AG08395 (cell line): ENCODE measurements around the gene CAMP.
"Not testable (repeated sequence)": the region's sequence is repeated elsewhere in the genome, so short reads cannot be mapped to it uniquely, and the experiment has no call there.

ENCODE experiments used
- DNase-seq: peaks from one replicate; pipeline ENCODE4 v3.0.0; 2012; ENCODE audit warnings: mixed read lengths, low spot score

CAMP gene, protein sequence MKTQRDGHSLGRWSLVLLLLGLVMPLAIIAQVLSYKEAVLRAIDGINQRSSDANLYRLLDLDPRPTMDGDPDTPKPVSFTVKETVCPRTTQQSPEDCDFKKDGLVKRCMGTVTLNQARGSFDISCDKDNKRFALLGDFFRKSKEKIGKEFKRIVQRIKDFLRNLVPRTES

DNA sequence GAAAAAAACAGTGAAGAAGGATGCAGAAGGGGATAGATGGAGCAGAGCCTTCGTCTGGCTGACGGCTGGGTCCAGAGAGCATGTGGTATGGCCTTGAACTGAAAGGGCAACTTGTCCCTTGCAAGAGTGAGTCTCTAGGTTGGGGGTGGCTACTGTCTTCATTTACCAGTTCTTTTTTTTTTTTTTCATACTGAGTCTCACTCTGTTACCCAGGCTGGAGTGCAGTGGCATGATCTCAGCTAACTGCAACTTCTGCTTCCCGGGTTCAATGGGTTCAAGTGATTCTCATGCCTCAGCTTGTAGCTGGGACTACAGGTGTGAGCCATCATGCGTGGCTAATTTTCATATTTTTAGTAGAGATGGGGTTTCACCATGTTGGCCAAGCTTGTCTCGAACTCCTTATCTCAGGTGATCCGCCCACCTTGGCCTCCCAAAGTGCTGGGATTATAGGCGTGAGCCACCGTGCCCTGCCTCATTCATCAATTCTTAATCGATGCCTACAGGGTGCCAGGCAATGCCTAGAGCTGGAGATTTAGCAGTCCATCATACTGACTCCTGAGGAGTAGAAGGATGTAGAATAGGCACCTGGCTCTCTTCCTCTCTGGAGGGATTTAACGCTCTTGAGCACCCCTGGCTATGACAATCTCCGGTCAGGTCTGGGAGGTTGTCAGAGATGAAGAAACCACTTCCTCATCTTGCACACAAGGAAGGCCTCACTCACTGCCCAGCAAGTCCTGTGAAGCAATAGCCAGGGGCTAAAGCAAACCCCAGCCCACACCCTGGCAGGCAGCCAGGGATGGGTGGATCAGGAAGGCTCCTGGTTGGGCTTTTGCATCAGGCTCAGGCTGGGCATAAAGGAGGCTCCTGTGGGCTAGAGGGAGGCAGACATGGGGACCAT lies at the start of gene CAMP:
Gene CAMP, plus strand, starts transcription at position 880 of the 898 bp plus-strand sequence. Its CDS starts 17 bp downstream, at position 897.
- DNase-seq, result no peak

DNA sequence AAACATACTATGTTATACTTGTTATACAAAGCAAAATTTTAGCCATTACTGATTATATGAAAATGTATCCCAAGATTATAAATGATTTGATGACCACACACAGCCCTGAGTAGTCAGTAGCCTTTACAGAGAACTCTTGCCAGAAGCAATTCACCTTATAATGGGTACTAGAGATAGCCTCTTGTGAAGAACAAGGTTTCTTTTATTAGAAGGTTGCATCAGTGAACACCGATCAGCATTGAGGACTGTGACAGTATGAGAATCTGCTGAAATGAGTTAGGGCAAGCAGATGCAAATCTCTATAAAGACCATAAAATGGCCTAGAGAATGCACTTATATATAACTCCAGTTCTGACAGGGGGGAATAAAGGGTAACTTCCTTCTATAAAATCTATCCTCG lies 45.2 kb upstream of the CAMP start:
- no peak for DNase-seq

DNA sequence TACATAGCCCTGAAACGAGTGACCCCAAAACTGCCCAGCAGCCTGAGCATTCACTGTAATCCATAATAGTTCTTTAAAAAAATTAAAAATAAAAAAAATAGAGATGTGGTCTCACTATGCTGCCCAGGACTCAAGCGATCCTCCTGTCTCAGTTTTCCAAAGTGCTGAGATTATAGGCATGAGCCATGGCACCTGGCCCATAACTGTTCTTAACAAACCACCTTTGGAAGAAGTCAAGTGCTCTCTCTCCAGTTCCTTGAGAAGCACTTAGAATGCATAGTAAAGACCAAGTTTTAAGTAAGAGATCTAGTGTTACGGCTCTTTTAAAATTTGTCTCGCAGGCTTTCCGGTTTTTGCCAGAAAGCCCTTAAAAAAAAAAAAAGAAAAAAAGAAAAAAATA lies 43.3 kb upstream of the CAMP start:
- no peak for DNase-seq

DNA sequence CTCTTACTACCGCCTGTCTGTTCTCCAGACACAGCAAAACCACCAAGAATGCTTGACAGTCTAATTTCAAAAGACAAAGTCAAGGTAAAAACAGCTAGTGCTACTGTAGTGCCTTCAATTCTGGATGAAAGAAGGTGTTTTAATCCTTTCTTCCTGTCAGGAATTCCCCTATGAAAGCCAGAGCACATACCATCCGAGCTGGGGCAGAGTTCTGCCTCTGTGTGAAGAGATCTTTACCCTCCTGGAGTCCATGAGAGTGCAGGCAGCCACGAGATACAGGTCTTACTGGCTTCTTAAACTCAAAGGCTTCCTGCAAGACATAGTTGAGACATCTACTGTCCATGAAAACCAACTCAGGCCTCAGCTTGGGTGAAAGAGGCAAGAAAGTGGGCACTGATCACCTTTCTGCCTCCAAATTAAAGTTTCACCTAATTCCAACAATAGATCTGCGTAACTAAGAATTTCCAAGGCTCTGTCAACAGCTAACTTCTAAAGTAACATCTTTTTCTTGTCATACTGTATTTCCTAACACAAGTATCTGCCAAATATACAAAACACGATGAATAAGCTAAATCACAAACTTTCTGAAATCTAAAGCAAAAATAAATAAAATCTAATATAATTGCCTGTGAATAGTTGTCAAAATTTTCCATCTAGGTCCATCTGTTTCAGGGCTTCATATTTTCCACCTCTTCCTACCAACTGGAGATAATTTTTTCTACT lies 42.6 kb upstream of the CAMP start:
- DNase-seq, result no peak

DNA sequence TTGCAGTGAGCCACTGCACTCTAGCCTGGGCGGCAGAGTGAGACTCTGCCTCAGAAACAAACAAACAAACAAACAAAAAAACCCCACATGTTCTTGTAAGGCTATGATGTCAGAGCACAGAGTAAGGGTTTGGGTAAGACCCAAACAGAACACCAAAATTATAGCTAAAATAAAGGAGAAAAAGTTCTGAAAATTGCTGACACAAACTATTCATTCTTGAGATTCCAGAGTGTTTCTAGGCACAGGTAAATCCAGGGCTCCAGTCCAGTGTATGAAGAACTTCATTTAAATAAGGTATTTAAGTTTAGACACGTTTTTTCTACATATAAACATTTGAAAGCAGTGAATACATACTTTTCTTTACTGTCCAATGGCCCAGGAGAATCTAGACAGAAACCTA lies 39.0 kb upstream of the CAMP start:
- no peak for DNase-seq

DNA sequence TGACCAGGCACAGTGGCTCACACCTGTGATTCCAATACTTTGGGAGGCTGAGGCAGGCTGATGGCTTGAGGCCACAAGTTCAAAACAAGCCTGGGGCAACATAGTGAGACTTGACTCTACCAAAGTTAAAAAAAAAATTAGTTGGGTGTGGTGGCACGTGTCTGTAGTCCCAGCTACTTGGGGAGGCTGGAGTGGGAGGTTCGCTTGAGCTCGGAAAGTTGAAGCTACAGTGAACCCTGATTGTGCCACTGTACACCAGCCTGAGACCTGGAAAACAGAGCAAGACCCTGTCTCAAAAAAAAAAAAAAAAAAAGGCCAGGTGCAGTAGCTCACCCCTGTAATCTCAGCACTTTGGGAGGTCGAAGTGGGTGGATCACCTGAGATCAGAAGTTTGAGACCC lies 38.2 kb upstream of the CAMP start:
- no peak for DNase-seq

DNA sequence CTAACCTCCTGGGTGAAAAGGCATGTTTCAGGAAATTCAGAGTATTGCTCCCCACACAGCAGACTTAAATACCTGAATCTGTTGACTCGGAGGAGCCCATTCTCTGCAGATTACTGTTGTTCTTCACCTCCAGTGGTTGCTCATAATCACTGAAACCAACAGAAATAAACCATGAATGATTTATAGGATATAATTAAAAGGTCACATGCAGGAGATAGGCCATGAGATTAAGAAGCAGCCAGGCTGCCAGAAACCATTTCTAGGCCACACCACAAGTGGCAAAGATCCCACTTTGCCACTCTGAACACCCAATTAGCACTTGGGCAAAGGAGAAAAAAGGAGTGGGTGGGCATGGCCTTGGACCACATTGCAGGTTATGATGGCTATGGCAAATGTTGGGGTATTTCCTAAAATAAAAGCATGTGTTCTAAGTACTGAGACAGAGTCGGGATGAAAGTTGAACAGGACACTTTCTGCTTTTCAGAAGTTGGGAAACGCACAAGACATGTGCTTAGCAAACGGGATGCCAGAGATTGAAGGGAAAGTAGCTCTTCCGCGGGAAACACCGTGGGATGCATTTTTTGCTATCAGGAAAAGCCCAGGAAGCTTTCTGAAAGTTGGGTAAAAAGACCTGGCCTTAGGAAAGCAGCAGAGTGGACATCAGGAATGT lies 36.5 kb upstream of the CAMP start:
- no peak for DNase-seq

DNA sequence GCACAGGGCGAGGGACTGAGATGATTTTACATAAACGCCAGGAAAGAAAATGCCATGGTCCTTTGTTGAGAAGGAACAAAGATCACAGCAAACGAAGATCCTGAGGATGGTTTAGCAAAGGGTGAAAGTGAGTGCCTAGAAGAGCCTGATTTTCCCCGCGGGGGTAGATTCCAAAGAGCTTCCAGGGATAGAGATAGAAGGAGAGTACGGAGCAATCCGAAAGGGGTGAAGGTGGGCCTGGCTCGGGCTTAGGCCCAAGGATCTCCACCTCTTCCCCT lies 36.1 kb upstream of the CAMP start:
- no peak for DNase-seq

DNA sequence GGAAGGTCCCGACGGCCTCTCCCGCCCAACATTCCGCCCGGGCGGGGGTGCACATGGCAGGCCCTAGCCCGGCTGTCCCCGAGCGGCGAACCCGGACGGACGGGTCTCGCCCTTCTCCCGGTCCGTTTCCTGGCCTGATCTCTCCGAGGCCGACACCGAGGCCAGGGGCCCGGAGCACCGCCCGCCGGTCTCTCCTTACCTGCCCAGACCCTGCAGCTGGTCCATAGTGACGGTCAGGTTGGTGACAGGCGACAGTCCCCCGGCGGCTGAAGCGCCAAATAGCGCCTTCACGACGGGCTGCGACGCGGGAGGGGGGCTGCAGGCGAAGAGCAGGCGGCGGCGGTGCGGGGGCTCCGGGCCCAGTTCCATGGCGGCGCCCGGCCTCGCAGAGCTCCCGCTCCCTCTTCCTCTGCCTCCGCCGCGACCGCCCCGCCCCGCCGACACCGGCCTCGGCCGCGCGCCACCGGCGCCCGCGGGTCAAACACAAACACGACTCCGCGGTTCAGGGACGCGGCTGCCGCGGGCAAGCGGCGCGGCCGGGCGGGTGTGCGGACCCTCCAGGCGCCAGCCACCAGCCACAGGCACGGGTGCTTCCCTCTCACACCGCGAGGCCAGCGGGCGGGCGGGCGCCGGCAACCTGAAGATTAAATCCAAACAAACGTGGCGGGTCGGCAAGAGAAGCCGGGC lies 35.6 kb upstream of the CAMP start:
- DNase-seq, result peak; percentile 41

DNA sequence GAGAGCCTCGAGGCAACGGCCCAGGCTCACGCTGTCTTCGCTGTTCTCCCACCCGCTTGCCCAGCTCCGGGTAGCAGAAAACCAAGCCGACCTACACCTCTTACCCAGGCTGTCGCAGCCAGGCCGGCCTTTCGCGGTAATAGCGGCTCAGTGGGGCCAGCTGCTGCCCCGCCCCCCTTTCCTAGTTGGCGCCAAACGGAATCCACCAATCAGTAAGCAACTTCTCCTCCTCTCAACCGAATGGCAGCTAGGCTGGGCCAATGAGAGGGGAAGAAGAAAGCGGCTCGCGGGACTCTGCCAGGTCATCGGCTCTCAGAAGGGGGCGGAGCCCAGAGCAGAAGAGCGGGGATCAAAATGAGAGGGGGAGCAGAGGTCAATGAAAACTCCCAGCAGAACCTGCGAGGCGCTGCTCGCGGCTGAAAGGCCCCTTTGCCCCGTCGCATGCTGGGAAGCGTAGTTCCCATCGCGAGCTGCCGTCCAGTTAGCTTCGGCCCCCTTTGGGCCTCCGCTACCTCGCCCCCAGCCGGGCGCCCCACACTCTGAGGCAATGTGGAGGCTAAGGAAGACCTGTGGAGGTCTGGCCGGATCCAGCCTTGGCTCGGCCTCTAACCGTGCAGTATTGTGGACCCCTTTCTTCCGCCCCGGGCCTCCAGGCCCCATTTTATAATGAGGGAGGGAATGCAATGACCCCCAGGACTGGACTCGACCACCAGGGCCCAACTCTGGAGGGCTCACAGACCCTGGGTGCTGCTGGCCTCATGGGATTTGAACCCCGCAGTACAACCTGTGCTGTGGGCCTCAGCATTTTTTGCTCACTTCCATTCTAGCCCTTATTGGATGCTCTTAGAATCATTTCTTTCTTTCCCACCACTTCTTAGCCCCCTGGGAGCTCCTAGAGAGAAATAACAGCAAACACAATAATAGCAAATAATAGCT lies 34.8 kb upstream of the CAMP start, which contains the start of gene CDC25A:
Gene CDC25A, minus strand, starts transcription at position 152 of the 936 bp plus-strand sequence. CDS start 470 bp downstream, outside the sequence.
- DNase-seq, result peak; percentile 99

DNA sequence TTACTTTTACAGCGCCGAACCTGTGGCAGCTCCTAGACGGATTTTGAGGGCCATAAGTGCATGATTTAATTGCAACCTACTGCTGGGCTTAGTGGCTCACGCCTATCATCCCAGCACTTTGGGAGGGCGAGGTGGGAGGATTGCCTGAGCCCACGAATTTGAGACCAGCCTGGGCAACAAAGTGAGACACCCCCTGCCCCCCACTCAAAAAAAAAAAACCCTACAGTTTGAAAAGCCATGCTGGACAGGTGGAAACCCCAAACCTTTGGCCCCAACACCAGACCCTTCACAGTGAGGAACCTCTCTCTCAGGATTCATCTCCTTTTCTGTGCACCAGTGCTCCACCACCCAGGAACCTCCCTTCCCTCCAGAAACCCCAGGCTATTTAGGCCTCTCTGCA lies 34.0 kb upstream of the CAMP start:
- no peak for DNase-seq

DNA sequence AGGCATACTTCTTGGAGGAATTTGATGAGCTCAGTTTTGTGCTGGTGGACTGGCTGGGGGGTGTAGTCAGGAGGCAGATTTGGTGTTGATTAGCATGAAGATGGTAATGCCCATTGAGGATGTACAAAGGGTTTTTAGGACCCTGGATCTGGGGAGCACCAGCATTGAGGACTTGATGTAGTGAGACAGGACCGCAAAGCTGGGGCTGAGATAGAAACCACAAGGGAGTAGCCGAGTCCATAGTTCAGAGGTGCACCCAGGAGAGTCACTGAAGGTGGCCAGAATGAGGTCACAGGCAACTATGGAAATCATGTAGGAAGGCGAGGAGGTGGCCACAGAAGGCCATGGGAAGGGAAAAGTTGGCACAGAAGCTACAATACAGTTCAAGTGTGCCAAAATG lies 32.4 kb upstream of the CAMP start:
- no peak for DNase-seq

DNA sequence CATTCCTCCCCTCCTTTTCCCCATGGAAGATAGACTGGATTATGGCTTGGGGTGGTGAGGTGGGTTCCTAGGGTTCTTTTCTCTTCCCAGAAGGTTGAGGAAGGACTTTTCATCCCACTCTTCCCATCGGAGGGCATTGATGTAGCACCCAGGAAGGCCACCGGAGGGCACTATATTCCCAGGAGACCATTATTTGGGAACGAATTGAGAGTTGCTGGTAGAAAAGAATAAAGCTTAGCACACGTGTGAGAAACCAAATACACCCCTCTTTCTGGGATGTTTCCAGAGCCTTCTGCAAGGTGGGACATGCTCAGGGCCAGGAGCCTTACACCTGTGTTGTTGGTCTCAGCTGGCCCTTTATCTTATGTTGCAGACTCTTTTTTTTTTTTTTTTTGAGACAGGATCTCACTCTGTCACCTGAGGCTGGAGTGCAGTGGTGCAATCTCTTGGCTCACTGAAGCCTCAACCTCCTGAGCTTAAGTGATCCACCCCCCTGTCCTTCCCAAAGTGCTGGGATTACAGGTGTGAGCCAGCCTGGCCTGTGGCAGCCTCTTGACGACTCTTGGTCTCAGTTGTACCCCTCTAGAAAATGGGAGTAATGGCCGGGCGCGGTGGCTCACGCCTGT lies 28.7 kb upstream of the CAMP start:
- peak; percentile 80 for DNase-seq

DNA sequence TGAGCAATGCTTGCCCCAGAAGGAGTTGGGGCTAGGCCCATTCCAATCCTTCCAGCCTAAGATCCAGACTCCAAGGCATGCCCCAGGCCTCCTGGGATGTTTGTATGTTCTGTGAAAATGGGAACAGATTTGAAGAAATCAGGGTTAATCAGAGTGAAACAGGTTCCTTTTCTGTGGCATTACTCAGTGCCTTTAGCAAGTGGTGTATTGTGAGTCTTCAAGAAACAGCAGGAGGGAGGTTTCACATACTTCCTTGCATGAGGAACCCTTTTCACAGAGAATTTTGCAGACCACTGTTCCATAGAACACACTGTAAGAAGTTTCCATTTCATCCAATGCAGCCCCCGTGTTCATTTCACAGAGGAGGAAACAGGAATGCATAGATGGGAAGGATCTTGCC lies 26.7 kb upstream of the CAMP start:
- no peak for DNase-seq

DNA sequence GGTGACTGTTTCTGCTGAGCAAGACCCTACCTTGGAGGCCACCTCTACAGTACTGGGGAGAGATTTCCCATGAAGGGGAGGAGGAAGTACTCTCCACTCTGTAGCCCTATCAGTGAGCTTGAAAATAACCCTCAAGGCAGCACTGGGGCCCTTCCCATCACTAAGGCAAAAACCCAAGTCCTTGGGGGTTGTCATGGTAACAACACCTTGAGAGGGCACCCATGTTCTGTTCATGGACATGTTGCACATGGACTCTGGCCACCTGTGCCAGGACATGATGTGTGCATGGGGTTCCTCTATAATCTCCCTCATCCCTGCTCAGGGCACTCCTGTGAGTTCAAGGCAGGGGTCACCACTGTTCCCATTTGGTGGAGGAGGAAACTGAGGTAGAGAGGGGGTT lies 24.2 kb upstream of the CAMP start:
- no peak for DNase-seq

DNA sequence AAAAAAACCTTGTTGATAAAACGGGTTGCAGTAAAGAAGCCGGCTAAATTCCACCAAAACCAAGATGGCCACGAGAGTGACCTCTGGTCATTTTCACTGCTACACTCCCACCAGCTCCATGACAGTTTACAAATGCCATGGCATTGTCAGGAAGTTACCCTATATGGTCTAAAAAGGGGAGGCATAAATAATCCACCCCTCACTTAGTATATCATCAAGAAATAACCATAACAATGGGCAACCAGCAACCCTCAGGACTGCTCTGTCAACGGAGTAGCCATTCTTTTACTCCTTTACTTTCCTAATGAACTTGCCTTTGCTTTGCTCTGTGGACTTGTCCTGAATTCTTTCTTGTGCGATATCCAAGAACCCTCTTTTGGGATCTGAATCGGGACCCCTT lies 20.7 kb upstream of the CAMP start:
- no peak for DNase-seq

DNA sequence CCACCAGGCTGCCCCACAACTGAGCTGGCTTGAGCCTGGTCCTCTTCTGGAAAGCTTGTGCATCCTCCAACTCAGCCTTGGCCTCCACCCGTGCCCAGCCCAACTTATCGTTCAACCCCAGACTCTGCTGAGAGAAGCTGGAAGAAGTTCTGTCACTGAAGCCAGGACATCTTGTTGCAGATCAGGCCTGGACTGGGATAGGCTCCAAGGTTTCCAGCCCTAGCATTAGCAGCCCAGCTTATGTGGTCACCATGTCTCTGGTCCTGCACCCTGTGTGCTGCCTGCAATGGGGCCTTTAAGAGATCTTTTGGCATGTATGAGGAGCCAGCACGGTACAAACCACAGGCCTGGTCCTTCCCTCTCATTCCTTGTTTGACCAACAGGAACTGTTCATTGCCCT lies 15.2 kb upstream of the CAMP start:
- no peak for DNase-seq

DNA sequence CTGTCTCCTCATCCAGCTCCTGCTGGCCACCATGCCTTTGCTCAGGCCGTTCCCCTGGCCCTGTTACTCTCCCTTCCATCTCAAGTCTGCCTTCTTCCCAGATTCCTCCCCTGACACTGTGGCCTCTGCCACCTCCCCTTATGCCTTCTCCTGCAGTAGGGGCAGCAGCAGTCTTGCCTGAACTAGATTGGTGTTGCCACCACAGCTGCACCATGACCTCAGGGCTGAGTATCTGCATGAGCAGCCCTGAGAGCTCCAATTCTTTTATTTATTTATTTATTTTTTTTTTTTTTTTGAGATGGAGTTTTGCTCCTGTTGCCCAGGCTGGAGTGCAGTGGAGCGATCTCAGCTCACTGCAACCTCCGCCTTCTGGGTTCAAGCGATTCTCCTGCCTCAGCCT lies 13.8 kb upstream of the CAMP start:
- no peak for DNase-seq

DNA sequence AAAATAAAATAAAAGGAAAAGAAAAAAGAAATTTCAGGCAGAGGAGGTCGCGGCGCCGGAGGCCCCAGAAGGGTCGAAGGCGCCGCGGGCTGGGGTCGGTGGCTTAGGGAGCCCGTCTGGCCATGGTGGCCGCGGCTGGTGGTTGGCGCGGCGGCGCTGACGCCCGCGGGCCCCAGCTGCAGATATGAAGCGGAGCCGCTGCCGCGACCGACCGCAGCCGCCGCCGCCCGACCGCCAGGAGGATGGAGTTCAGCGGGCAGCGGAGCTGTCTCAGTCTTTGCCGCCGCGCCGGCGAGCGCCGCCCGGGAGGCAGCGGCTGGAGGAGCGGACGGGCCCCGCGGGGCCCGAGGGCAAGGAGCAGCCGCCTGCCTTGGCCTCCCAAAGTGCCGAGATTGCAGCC lies 12.8 kb upstream of the CAMP start:
- not testable (repeated sequence) for DNase-seq

DNA sequence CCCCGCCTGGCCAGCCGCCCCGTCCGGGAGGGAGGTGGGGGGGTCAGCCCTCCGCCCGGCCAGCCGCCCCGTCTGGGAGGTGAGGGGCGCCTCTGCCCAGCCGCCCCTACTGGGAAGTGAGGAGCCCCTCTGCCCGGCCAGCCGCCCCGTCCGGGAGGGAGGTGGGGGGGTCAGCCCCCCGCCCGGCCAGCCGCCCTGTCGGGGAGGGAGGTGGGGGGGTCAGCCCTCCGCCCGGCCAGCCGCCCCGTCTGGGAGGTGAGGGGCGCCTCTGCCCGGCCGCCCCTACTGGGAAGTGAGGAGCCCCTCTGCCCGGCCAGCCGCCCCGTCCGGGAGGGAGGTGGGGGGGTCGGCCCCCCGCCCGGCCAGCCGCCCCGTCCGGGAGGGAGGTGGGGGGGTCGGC lies 11.5 kb upstream of the CAMP start:
- DNase-seq, result not testable (repeated sequence)
